Neuronal stem cell (in vitro differentiated cells): Measurements from ENCODE around the gene SORCS2.

ENCODE experiments used
- DNase-seq: peaks from one replicate; pipeline ENCODE4 v3.0.0-alpha.2; 2013; ENCODE audit warnings: low spot score
- H2AFZ ChIP-seq: one replicate; pipeline ENCODE4 v1.6.1; 2013; ENCODE audit warnings: mild to moderate bottlenecking, low read length, inconsistent platforms
- H2AK5ac ChIP-seq: 2 replicates; pipeline ENCODE4 v1.6.1; 2013; ENCODE audit warnings: low read depth, mild to moderate bottlenecking, inconsistent platforms, low read length, moderate library complexity, mixed read lengths
- H2BK120ac ChIP-seq: 2 replicates; pipeline ENCODE4 v1.6.1; 2013; ENCODE audit warnings: low read depth, mild to moderate bottlenecking, inconsistent platforms, low read length, moderate library complexity, mixed read lengths
- H2BK12ac ChIP-seq: one replicate; pipeline ENCODE4 v1.6.1; 2013; ENCODE audit warnings: low read length, inconsistent platforms
- H2BK15ac ChIP-seq: 2 replicates; pipeline ENCODE4 v1.6.1; 2013; ENCODE audit warnings: mild to moderate bottlenecking, low read length, inconsistent platforms, mixed read lengths
- H2BK5ac ChIP-seq: one replicate; pipeline ENCODE4 v1.6.1; 2013; ENCODE audit warnings: inconsistent platforms, mild to moderate bottlenecking, low read length, moderate library complexity
- H3K14ac ChIP-seq: one replicate; pipeline ENCODE4 v1.6.1; 2013; ENCODE audit warnings: low read length, inconsistent platforms
- H3K18ac ChIP-seq: 2 replicates; pipeline ENCODE4 v1.6.1; 2013; ENCODE audit warnings: low read length, inconsistent platforms
- H3K23ac ChIP-seq: 2 replicates; pipeline ENCODE4 v1.6.1; 2013; ENCODE audit warnings: low read depth, mild to moderate bottlenecking, mixed read lengths, low read length, inconsistent platforms; ENCODE audit not compliant: poor library complexity
- H3K27ac ChIP-seq: replicated peaks from 3 replicates; pipeline ENCODE4 v1.5.1; 2013; ENCODE audit warnings: low read length, inconsistent platforms
- H3K27me3 ChIP-seq, 3 experiments: 2 replicates each; pipeline ENCODE4 v1.6.1; 2013; ENCODE audit warnings: low read length in 3 of 3, mild to moderate bottlenecking in 2 of 3, inconsistent platforms in 1 of 3, low read depth in 1 of 3, mixed read lengths in 1 of 3, moderate library complexity in 1 of 3; ENCODE audit not compliant: control insufficient read depth in 3 of 3, insufficient read depth in 3 of 3
- H3K36me3 ChIP-seq, 2 donors: replicated peaks in 1 of 2; 2 replicates each; pipeline ENCODE4 v1.6.1; 2013; ENCODE audit warnings: low read length in 2 of 2; ENCODE audit not compliant: control insufficient read depth in 2 of 2, insufficient read depth in 2 of 2
- H3K4ac ChIP-seq: 2 replicates; pipeline ENCODE4 v1.6.1; 2013; ENCODE audit warnings: inconsistent platforms, mild to moderate bottlenecking, low read length, moderate library complexity
- H3K4me1 ChIP-seq, 2 donors: 1 replicate in 1 of 2; 2 replicates in 1 of 2; pipeline ENCODE4 v1.6.1; 2013; ENCODE audit warnings: low read length in 2 of 2, low read depth in 1 of 2; ENCODE audit not compliant: control insufficient read depth in 2 of 2, insufficient read depth in 1 of 2
- H3K4me2 ChIP-seq: one replicate; pipeline ENCODE4 v1.6.1; 2013; ENCODE audit warnings: mild to moderate bottlenecking, low read length, inconsistent platforms; ENCODE audit not compliant: insufficient read depth, poor library complexity, severe bottlenecking
- H3K4me3 ChIP-seq, 2 donors: 2 replicates each; pipeline ENCODE4 v1.5.1; 2013; ENCODE audit warnings: low read length in 2 of 2, mild to moderate bottlenecking in 2 of 2, inconsistent platforms in 1 of 2, moderate library complexity in 1 of 2
- H3K79me1 ChIP-seq: one replicate; pipeline ENCODE4 v1.6.1; 2013; ENCODE audit warnings: low read depth, mild to moderate bottlenecking, inconsistent platforms, low read length, moderate library complexity
- H3K9ac ChIP-seq: one replicate; pipeline ENCODE4 v1.6.1; 2013; ENCODE audit warnings: mild to moderate bottlenecking, low read depth, low read length, inconsistent platforms; ENCODE audit not compliant: poor library complexity
- H3K9me3 ChIP-seq, 2 donors: replicated peaks in 1 of 2; 2 replicates each; pipeline versions ENCODE3 to v1.6.1; 2013; ENCODE audit warnings: low read length in 2 of 2, mild to moderate bottlenecking in 2 of 2, inconsistent platforms in 1 of 2, low read depth in 1 of 2, mixed read lengths in 1 of 2, moderate library complexity in 1 of 2; ENCODE audit not compliant: control insufficient read depth in 2 of 2, insufficient read depth in 1 of 2
- H4K8ac ChIP-seq: one replicate; pipeline ENCODE4 v1.6.1; 2013; ENCODE audit warnings: low read depth, mild to moderate bottlenecking, inconsistent platforms, low read length, moderate library complexity
- H4K91ac ChIP-seq: one replicate; pipeline ENCODE4 v1.6.1; 2013; ENCODE audit warnings: low read length, low read depth, mild to moderate bottlenecking, inconsistent platforms; ENCODE audit not compliant: poor library complexity
- WGBS, 2 donors: extraction: QIAGEN DNeasy Blood & Tissue Kit; methylation state at CpG; one replicate each; pipeline ENCODE4 v1.1.7; 2013; ENCODE audit warnings: missing lambda C conversion rate in 2 of 2, mixed read lengths in 1 of 2; ENCODE audit not compliant: insufficient read length in 2 of 2, insufficient replicate concordance in 1 of 2; ENCODE audit errors: extremely low coverage in 2 of 2; 5-methylcytosine and 5-hydroxymethylcytosine counted together

The SORCS2 gene

GRCh38 chr4:7165874-7166201, 26.5 kb upstream of the SORCS2 start:
- Histone ChIP-seq H4K91ac (no peak overlapping the region), H3K27me3 (peaks cover 0 to 2% (median 0%) of the 10 kb centered on the region in 3 experiments), H3K27ac (no peak overlapping the region), H3K18ac (peak overlapping the region; percentile 18), H4K8ac (no peak overlapping the region), H2AK5ac (no peak overlapping the region), H3K4ac (no peak overlapping the region), H3K36me3 (no peaks in the 10 kb centered on the region), H2BK15ac (no peak overlapping the region), H3K4me3 (no peak overlapping the region), H3K23ac (no peak overlapping the region), H3K9ac (no peak overlapping the region), H2AFZ (no peak overlapping the region), H3K79me1 (no peaks in the 10 kb centered on the region), H2BK12ac (no peak overlapping the region), H2BK120ac (no peak overlapping the region), H3K4me1 (peaks cover 0 to 2% of the 10 kb centered on the region in 2 donors), H3K4me2 (no peak overlapping the region), H2BK5ac (no peak overlapping the region), H3K14ac (no peak overlapping the region), H3K9me3 (no peaks in the 10 kb centered on the region)
- no peak for DNase-seq
- WGBS, 2 donors = no CpG with 5 or more reads among the region's 9 CpGs

DNA sequence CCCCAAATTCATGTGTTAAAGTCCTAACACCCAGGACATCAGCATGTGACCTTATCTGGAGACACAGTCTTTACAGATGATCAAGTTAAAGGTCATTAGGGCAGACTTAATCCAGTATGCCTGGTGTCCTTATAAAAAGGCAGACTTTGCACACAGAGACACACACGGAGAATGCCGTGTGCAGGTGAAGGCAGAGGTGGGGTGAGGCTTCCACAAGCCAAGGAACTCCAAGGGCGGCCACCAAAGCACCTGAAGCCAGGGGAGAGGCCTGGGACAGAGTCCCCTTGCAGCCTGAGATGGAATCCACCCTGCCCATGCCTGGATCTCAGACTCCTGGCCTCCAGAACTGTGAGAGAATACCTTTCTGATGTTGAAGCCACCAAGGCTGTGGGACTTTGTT, 26.1 kb upstream of the SORCS2 start:
- Histone ChIP-seq H3K14ac (no peak overlapping the region), H2BK5ac (no peak overlapping the region), H4K91ac (no peak overlapping the region), H3K27me3 (peaks cover 0 to 4% (median 0%) of the 10 kb centered on the region in 3 experiments), H3K79me1 (no peaks in the 10 kb centered on the region), H3K4me3 (no peak overlapping the region), H3K23ac (no peak overlapping the region), H2AFZ (no peak overlapping the region), H4K8ac (no peak overlapping the region), H3K27ac (no peak overlapping the region), H3K9ac (no peak overlapping the region), H3K36me3 (no peaks in the 10 kb centered on the region), H2BK12ac (no peak overlapping the region), H2BK15ac (no peak overlapping the region), H3K18ac (no peak overlapping the region), H3K4me1 (no peaks in the 10 kb centered on the region), H3K4me2 (no peak overlapping the region), H2AK5ac (no peak overlapping the region), H3K9me3 (no peaks in the 10 kb centered on the region), H3K4ac (no peak overlapping the region), H2BK120ac (no peak overlapping the region)
- DNase-seq = no peak
- WGBS, 2 donors = no CpG with 5 or more reads among the region's 3 CpGs

DNA sequence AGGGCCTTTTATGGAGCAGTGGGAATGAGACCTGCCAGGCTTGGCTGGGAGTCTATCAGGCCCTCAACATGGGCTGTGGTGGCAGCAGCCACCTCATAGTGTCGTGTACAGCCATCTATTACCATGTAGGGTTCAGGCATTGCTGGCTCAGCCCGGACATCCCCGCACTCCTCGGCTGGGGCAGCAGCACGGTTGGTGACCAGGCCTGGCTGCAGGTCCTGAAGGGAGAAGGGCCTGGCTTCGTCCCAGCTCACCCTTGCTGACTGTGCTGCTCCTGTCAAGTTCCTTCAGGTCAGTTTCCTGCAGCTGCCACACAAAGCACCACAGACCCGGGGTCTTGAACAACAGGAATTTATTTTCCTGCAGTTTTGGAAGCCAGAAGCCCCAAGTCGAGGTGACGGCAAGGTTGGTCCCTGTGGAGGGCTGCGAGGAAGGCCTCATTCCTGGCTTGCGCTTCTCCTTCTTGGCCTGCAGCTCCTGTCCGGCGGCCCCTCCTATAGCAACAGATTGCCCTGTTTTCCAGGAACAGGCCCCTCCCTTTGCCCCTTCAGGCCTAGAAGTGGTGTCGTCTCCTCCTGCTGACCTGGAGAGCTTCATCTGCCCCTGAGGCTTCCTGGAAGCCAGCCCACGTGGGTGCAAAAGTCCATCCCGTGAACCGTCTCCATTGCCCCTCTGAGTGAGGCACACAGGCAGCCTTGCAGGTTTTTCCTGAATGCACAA, 25.2 kb upstream of the SORCS2 start:
- Histone ChIP-seq H3K4me2 (no peak overlapping the region), H3K4ac (no peak overlapping the region), H3K27me3 (peaks cover 0 to 8% (median 0%) of the 10 kb centered on the region in 3 experiments), H3K79me1 (no peaks in the 10 kb centered on the region), H2BK15ac (no peak overlapping the region), H3K4me3 (no peak overlapping the region), H4K8ac (no peak overlapping the region), H3K18ac (peak overlapping the region; percentile 79), H3K27ac (no peak overlapping the region), H3K14ac (no peak overlapping the region), H3K36me3 (no peaks in the 10 kb centered on the region), H2AFZ (no peak overlapping the region), H3K9me3 (no peaks in the 10 kb centered on the region), H3K9ac (no peak overlapping the region), H3K4me1 (no peaks in the 10 kb centered on the region), H3K23ac (peak overlapping the region; percentile 76), H2BK12ac (no peak overlapping the region), H2BK120ac (no peak overlapping the region), H4K91ac (no peak overlapping the region), H2AK5ac (no peak overlapping the region), H2BK5ac (no peak overlapping the region)
- no CpG with 5 or more reads among the region's 17 CpGs for WGBS, 2 donors
- no peak for DNase-seq

DNA sequence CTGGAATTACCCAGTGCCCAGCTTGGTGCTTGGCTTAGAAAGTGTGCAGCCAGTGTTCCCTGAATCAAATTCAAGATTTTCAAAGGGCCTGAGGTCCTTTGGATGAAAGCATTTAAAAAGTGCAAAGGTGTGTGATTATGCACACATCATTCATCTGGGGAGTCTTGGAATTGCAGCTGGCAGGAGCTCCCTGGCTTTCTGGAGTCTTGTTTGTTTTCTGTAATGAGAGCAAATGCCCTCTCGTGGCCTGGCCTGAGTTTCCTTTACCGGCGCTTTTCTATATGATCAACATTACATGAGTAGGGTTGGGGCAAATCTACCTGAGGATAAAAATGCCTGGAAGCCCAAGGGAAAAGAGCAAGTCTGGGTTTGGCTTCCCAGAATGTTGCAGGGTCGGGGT, 24.6 kb upstream of the SORCS2 start:
- no peak overlapping the region for H2BK15ac ChIP-seq
- H3K4ac ChIP-seq = no peak overlapping the region
- no peak overlapping the region for H3K18ac ChIP-seq
- no peak overlapping the region for H3K23ac ChIP-seq
- H2BK120ac ChIP-seq = no peak overlapping the region
- H4K91ac ChIP-seq = no peak overlapping the region
- H3K14ac ChIP-seq = no peak overlapping the region
- no peak overlapping the region for H2BK12ac ChIP-seq
- DNase-seq = no peak
- no peak overlapping the region for H2BK5ac ChIP-seq
- no CpG with 5 or more reads among the region's 4 CpGs for WGBS, 2 donors
- no peak overlapping the region for H3K27ac ChIP-seq
- H3K4me1 ChIP-seq = no peaks in the 10 kb centered on the region
- no peak overlapping the region for H3K9ac ChIP-seq
- H3K4me2 ChIP-seq = no peak overlapping the region
- H3K9me3 ChIP-seq = no peaks in the 10 kb centered on the region
- no peak overlapping the region for H2AK5ac ChIP-seq
- no peaks in the 10 kb centered on the region for H3K79me1 ChIP-seq
- H3K36me3 ChIP-seq = no peaks in the 10 kb centered on the region
- H4K8ac ChIP-seq = no peak overlapping the region
- peak overlapping the region in 1 of 2 donors; percentile 33 for H3K4me3 ChIP-seq
- no peak overlapping the region for H2AFZ ChIP-seq
- H3K27me3 ChIP-seq = peaks cover 0 to 8% (median 0%) of the 10 kb centered on the region in 3 experiments
